ENCODE results near the gene DNHD1.
"Not testable (repeated sequence)": the region's sequence is repeated elsewhere in the genome, so short reads cannot be mapped to it uniquely, and the experiment has no call there.

Gene DNHD1

DNA sequence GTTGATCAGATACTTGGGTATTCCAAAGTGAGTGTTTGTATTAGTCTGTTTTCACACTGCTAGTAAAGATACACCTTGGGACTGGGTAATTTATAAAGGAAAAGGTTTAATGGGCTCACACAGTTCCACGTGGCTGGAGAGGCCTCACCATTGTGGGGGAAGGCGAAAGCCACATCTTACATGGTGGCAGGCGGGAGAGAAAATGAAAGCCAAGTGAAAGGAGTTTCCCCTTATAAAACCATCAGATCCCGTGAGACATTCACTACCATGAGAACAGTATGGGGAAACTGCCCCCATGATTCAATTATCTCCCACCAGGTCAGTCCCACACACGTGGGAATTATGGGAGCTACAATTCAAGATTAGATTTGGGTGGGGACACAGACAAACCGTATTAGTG, 8.7 kb upstream of the DNHD1 start:
- in situ Hi-C loops (cut with MboI; ENCODE audit: low sequenced_read_pairs), result no loop called here
- H3K36me3 ChIP-seq (replicated peaks), result peaks cover 51% of the 10 kb centered on the region
- DNase-seq (ENCODE audit: low spot score in 2 of 2), result no peak

DNA sequence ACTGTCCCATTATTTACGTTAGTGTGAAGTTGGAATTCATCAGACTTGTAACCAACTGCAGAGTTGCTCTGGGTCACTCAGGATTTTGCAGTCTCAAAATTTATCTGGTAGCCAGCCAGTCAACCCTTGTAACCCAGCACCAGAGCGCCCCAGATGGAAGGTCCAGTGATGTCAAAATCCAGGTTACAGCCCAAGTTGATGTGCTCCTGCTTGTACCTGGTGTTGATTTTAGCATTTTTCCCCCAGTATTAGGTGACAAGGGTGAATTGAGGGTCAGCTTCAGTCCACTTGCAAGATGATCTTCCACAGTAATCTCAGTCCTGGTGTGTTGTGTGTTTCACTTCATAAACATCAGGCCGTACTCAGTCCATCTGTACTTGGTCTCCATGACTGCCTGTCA, 8.3 kb upstream of the DNHD1 start:
- no peak for DNase-seq (ENCODE audit: low spot score in 2 of 2)
- H3K4me1 ChIP-seq, result no peaks in the 10 kb centered on the region
- H3K4me3 ChIP-seq, result no peak overlapping the region
- in situ Hi-C loops (cut with MboI; ENCODE audit: low sequenced_read_pairs), result no loop called here
- no peaks in the 10 kb centered on the region for H3K9me3 ChIP-seq
- H3K27me3 ChIP-seq (ENCODE audit: low read depth), result no peaks in the 10 kb centered on the region
- H3K36me3 ChIP-seq (replicated peaks), result peaks cover 46% of the 10 kb centered on the region

More for the DNA sequence above, 8.7 kb upstream of the DNHD1 start:
- H3K4me1 ChIP-seq, result no peaks in the 10 kb centered on the region
- no peaks in the 10 kb centered on the region for H3K9me3 ChIP-seq
- H3K4me3 ChIP-seq, result no peak overlapping the region
- no peaks in the 10 kb centered on the region for H3K27me3 ChIP-seq (ENCODE audit: low read depth)

DNA sequence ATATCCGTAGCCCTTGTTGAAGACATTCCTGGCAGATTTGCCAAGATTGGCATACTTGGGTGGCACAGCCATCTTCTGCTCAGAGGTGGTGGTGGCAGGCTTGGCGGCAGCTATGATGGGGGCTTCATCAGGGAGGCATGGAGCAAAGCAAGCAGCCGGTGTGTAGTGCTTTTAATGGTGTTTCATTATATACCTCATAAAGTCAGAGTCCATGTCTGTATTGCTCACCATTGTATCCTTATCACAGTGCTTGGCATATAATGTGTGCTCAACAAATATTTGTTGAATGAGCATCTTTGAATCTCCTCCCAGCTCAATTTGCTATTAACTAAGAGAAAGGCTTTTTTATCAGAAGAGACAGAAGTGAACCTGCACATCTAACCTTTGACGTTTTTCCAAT, 7.8 kb upstream of the DNHD1 start:
- Histone ChIP-seq H3K27me3 (ENCODE audit: low read depth) (no peaks in the 10 kb centered on the region), H3K36me3 (replicated peaks) (peaks cover 41% of the 10 kb centered on the region), H3K9me3 (no peaks in the 10 kb centered on the region), H3K4me1 (no peaks in the 10 kb centered on the region), H3K4me3 (no peak overlapping the region)
- in situ Hi-C loops (cut with MboI; ENCODE audit: low sequenced_read_pairs), result no loop called here
- no peak for DNase-seq (ENCODE audit: low spot score in 2 of 2)

- Histone ChIP-seq H3K4me1 (no peaks in the 10 kb centered on the region), H3K36me3 (replicated peaks) (no peaks in the 10 kb centered on the region; the same call in 1 of the 2 replicates), H3K27me3 (ENCODE audit: low read depth) (no peaks in the 10 kb centered on the region), H3K9me3 (no peaks in the 10 kb centered on the region), H3K4me3 (no peak overlapping the region)
- in situ Hi-C loops (cut with MboI; ENCODE audit: low sequenced_read_pairs), result no loop called here
- DNase-seq (ENCODE audit: low spot score in 2 of 2), result no peak
Measured at GRCh38 chr11:6498121-6498520, 1.0 kb downstream of the DNHD1 start.

DNA sequence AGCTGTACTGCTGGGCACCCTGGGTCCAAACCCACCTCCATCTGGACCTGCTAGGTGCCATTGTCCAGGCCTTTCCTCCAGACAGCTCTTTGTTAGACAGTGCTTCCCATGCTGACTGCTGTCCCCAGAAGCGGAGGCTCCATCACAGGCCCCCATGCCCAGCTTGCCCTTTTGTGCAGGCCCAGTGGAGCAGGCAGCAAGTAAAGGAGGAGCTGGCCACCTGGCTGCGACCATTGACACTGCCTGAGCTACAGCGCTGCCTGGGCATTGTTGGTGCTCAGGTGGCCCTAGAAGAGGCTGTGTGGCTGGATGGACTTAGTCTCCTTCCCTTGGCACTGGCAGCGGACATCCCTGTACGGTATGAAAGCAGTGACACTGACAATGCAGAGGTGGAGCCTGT, 1.5 kb downstream of the DNHD1 start:
- Histone ChIP-seq H3K4me3 (no peak overlapping the region), H3K9me3 (no peaks in the 10 kb centered on the region), H3K36me3 (replicated peaks) (no peaks in the 10 kb centered on the region; the same call in 1 of the 2 replicates), H3K27me3 (ENCODE audit: low read depth) (no peaks in the 10 kb centered on the region), H3K4me1 (no peaks in the 10 kb centered on the region)
- no peak for DNase-seq (ENCODE audit: low spot score in 2 of 2)
- in situ Hi-C loops (cut with MboI; ENCODE audit: low sequenced_read_pairs), result no loop called here

DNA sequence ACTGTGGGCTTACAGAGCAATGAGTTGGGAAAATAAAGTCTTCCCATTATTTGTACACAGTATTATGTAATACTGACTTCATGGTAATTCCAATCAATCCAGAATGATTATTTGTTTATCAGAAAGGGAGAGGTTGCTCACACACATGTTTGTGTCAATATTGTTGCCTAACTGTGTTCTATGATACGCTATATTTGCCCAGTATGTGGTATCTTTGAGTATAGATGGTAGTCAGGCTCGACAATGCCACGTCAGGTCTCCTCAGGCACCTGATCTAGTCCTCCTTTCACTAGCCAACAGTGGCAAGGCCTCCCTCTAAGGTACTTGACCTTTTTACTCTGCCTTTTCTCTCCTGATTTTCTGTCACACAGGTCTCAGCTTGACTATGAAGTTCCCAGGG, 5.3 kb downstream of the DNHD1 start:
- in situ Hi-C loops (cut with MboI; ENCODE audit: low sequenced_read_pairs), result loop anchor here (10.0 kb wide), 1 partner anchor 128 kb away; no protein-coding TSS in a partner anchor
- Histone ChIP-seq H3K4me3 (no peak overlapping the region), H3K9me3 (no peaks in the 10 kb centered on the region), H3K36me3 (replicated peaks) (peaks cover 4% of the 10 kb centered on the region; the same call in 1 of the 2 replicates), H3K27me3 (ENCODE audit: low read depth) (no peaks in the 10 kb centered on the region), H3K4me1 (no peaks in the 10 kb centered on the region)
- no peak for DNase-seq (ENCODE audit: low spot score in 2 of 2)

GRCh38 chr11:6504166-6504565, 7.1 kb downstream of the DNHD1 start:
- no peak for DNase-seq (ENCODE audit: low spot score in 2 of 2)
- no peaks in the 10 kb centered on the region for H3K9me3 ChIP-seq
- no peaks in the 10 kb centered on the region for H3K4me1 ChIP-seq
- peaks cover 4% of the 10 kb centered on the region; the same call in 1 of the 2 replicates for H3K36me3 ChIP-seq (replicated peaks)
- in situ Hi-C loops (cut with MboI; ENCODE audit: low sequenced_read_pairs), result loop anchor here (10.0 kb wide), 1 partner anchor 129 kb away; no protein-coding TSS in a partner anchor
- H3K27me3 ChIP-seq (ENCODE audit: low read depth), result no peaks in the 10 kb centered on the region
- no peak overlapping the region for H3K4me3 ChIP-seq

DNA sequence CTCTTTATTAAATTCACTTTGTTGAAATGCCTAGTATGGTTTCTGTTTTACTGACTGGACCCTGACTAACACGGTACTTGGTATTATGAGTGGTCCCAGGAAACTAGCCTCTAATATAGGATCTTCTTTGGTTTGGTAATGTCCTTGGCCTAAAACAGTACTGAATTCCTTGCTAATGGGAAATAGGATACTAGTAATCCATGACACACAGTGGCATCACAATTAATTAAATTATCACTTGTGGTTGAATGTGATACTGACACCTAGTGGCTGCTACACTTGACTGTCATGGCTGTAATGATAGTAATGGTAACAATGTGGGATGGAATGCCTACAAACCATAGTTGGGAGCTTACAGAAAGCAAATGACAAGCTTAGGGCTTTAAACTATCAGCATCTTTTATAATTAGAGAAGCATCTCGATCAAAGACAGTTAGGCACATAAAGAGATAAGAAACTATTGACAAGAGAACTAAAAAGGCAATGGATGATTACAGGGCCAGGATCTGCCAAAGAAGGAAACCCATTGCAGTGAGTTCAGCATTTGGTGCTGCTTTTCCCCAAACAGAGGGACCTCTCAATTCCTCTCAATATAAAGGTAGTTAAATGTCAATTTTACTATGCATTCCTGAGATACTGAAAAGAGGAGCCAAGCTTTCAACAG, 8.6 kb downstream of the DNHD1 start:
- Histone ChIP-seq H3K4me1 (no peaks in the 10 kb centered on the region), H3K36me3 (replicated peaks) (peaks cover 7% of the 10 kb centered on the region), H3K9me3 (no peaks in the 10 kb centered on the region), H3K4me3 (no peak overlapping the region), H3K27me3 (ENCODE audit: low read depth) (no peaks in the 10 kb centered on the region)
- DNase-seq (ENCODE audit: low spot score in 2 of 2), result peak; percentile 33 to 47
- in situ Hi-C loops (cut with MboI; ENCODE audit: low sequenced_read_pairs), result loop anchor here (10.0 kb wide), 1 partner anchor 131 kb away; no protein-coding TSS in a partner anchor

GRCh38 chr11:6516865-6517264, 19.8 kb downstream of the DNHD1 start:
- no peaks in the 10 kb centered on the region for H3K9me3 ChIP-seq
- no peak for DNase-seq (ENCODE audit: low spot score in 2 of 2)
- in situ Hi-C loops (cut with MboI; ENCODE audit: low sequenced_read_pairs), result no loop called here
- H3K4me3 ChIP-seq, result no peak overlapping the region
- peaks cover 3% of the 10 kb centered on the region; the same call in 1 of the 2 replicates for H3K36me3 ChIP-seq (replicated peaks)
- no peaks in the 10 kb centered on the region for H3K4me1 ChIP-seq
- no peaks in the 10 kb centered on the region for H3K27me3 ChIP-seq (ENCODE audit: low read depth)

DNA sequence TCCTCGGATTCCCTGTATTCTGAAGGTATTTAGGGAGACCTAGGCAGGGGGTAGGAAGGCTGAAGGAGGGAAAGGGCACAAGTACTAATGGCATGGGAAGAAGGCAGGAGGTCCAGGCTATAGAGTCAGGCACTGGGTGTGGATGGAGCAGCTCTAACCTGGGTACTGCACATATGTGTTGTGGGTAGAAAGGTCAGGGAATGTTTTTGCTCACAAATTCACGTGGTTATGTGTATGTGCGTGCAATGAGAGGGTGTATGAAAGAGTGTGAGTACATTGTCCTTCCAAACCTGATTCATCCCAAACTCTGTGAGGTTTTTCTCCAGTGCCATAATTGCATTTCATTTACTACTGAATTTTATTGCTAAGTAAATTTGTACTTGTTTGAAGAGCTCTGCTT, 23.2 kb downstream of the DNHD1 start:
- no peaks in the 10 kb centered on the region for H3K9me3 ChIP-seq
- H3K4me3 ChIP-seq, result no peak overlapping the region
- DNase-seq (ENCODE audit: low spot score in 2 of 2), result no peak
- H3K27me3 ChIP-seq (ENCODE audit: low read depth), result no peaks in the 10 kb centered on the region
- in situ Hi-C loops (cut with MboI; ENCODE audit: low sequenced_read_pairs), result no loop called here
- no peaks in the 10 kb centered on the region for H3K4me1 ChIP-seq
- peaks cover 3% of the 10 kb centered on the region; the same call in 1 of the 2 replicates for H3K36me3 ChIP-seq (replicated peaks)

- DNase-seq (ENCODE audit: low spot score in 2 of 2); in situ Hi-C loops (cut with MboI; ENCODE audit: low sequenced_read_pairs); H3K36me3 ChIP-seq (replicated peaks); H3K4me1 ChIP-seq; H3K9me3 ChIP-seq; H3K4me3 ChIP-seq; H3K27me3 ChIP-seq (ENCODE audit: low read depth): not testable (repeated sequence)
Measured at GRCh38 chr11:6521946-6522345, 24.9 kb downstream of the DNHD1 start.

GRCh38 chr11:6523253-6523652, 26.2 kb downstream of the DNHD1 start:
- DNase-seq (ENCODE audit: low spot score in 2 of 2), result no peak
- Histone ChIP-seq H3K4me1 (no peaks in the 10 kb centered on the region), H3K9me3 (no peaks in the 10 kb centered on the region), H3K36me3 (replicated peaks) (no peaks in the 10 kb centered on the region; the same call in 1 of the 2 replicates), H3K27me3 (ENCODE audit: low read depth) (no peaks in the 10 kb centered on the region), H3K4me3 (no peak overlapping the region)
- in situ Hi-C loops (cut with MboI; ENCODE audit: low sequenced_read_pairs), result no loop called here

- Histone ChIP-seq H3K9me3 (no peaks in the 10 kb centered on the region), H3K4me1 (no peaks in the 10 kb centered on the region), H3K36me3 (replicated peaks) (no peaks in the 10 kb centered on the region; the same call in 1 of the 2 replicates), H3K27me3 (ENCODE audit: low read depth) (no peaks in the 10 kb centered on the region), H3K4me3 (no peak overlapping the region)
- in situ Hi-C loops (cut with MboI; ENCODE audit: low sequenced_read_pairs), result no loop called here
- DNase-seq (ENCODE audit: low spot score in 2 of 2), result no peak
Measured at GRCh38 chr11:6526411-6527135, 29.5 kb downstream of the DNHD1 start.

GRCh38 chr11:6529266-6529665, 32.2 kb downstream of the DNHD1 start:
- no peaks in the 10 kb centered on the region; the same call in 1 of the 2 replicates for H3K36me3 ChIP-seq (replicated peaks)
- in situ Hi-C loops (cut with MboI; ENCODE audit: low sequenced_read_pairs), result no loop called here
- no peak overlapping the region for H3K4me3 ChIP-seq

More at GRCh38 chr11:6529266-6529665, 32.2 kb downstream of the DNHD1 start:
- Histone ChIP-seq H3K27me3 (ENCODE audit: low read depth) (no peaks in the 10 kb centered on the region), H3K9me3 (no peaks in the 10 kb centered on the region), H3K4me1 (no peaks in the 10 kb centered on the region)
- no peak for DNase-seq (ENCODE audit: low spot score in 2 of 2)
